Melanocyte of skin (primary cell): ENCODE data around the gene PNMA8B. TPM values are rescaled to one million over a fixed set of nuclear protein-coding genes. Genes with fewer than 3 reads are reported as not detected.

Source experiments
- total RNA-seq, 2 donors: library from RNA; depleted of rRNA; stranded (reverse); fragments of >200 nt; gene quantifications; 2 replicates each; pipeline ENCODE4 v1.2.3, GENCODE V29; 2012

Gene PNMA8B, protein sequence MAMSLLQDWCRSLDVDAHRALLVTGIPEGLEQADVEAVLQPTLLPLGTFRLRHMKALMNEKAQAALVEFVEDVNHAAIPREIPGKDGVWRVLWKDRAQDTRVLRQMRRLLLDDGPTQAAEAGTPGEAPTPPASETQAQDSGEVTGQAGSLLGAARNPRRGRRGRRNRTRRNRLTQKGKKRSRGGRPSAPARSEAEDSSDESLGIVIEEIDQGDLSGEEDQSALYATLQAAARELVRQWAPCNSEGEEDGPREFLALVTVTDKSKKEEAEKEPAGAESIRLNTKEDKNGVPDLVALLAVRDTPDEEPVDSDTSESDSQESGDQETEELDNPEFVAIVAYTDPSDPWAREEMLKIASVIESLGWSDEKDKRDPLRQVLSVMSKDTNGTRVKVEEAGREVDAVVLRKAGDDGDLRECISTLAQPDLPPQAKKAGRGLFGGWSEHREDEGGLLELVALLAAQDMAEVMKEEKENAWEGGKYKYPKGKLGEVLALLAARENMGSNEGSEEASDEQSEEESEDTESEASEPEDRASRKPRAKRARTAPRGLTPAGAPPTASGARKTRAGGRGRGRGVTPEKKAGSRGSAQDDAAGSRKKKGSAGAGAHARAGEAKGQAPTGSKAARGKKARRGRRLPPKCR
- total RNA-seq = 1 to 10 TPM in 1 of 2 donors, under 1 TPM in 1; 0.67 to 1.7 TPM

DNA sequence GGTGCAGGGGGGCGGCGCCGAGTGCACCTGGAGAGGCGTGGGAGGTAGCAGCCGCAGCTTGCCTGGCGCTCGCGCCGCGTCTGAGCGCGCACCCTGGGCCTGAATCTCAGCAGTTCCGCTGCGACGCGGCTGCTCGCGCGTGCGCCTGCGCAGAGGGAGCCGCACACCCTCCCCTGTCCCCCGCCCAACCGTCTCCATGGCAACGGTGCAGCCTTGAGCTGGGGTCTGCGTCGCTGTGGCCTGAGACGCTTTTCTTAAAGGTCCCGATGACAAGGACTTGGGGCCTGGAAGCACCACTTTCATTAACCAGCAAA, at the start of gene PNMA8B:
Gene PNMA8B (minus strand): TSS at position 82 of the 314 bp plus-strand sequence. CDS start 402 bp downstream, outside the sequence.

DNA sequence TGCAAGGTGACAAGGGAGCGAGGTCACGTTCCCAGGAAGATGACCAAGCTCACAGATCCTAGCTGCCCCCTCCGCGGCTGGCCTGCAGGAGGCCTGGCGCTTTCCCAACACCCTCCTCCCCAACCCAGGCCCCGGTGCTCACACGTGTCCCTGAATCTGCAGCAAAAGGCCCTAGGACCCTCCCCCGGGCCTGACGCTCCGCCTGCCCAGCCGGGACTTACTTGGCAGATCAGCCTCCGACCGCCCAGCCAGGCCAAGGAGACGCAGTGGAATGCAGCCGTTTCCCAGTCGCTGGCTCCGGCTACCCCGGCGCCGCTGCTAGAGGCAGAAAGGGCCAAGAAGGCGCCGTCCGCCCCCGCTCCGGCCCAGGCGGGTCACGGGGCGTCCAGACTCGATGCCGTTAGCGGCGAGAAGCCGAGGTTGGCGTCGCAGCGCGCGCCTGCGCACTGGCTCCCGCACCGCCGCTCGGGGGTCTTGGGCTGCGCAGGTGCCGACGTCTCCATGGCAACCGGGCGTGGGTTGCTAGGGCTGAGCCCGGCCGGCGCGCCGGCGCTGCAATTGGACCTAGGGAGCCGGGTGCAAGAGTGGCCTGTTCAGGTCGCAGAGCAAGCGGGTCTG, 24.4 kb downstream of the PNMA8B start, which contains the start of gene PNMA8A:
Gene PNMA8A (minus strand): TSS at position 448 of the 618 bp plus-strand sequence. CDS start 528 bp downstream, outside the sequence.

Other genes with a start within 250 kb of the PNMA8B start
- gene HIF3A, start 198.8 kb downstream of the PNMA8B start, total RNA-seq = not detected
- gene PPP5C, start 148.8 kb downstream of the PNMA8B start, total RNA-seq = 10 to 100 TPM; 59.5 to 96.9 TPM
- gene CCDC8, start 82.3 kb downstream of the PNMA8B start, total RNA-seq = 1 to 10 TPM; 2.4 to 5.7 TPM
- under 1 TPM in 1 of 2 donors, not detected in 1; under 0.01 TPM for gene PNMA8C, start 66.9 kb downstream of the PNMA8B start, total RNA-seq
- 10 to 100 TPM in 1 of 2 donors, under 1 TPM in 1; 1.00 to 13.1 TPM for gene PNMA8A, start 24.3 kb downstream of the PNMA8B start, total RNA-seq
- 100 to 1,000 TPM; 131 to 144 TPM for gene CALM3, start 105.5 kb upstream of the PNMA8B start, total RNA-seq
- not detected for gene PTGIR, start 129.2 kb upstream of the PNMA8B start, total RNA-seq
- not detected for gene GNG8, start 140.3 kb upstream of the PNMA8B start, total RNA-seq
- gene DACT3, start 165.3 kb upstream of the PNMA8B start, total RNA-seq = under 1 TPM; 0.33 to 0.34 TPM
- gene PRKD2, start 221.2 kb upstream of the PNMA8B start, total RNA-seq = 1 to 10 TPM; 4.1 to 9.7 TPM